Measurements from ENCODE around the gene R3HDM1.
A peak's percentile ranks its signal among the peaks of the same experiment; 100 is the strongest.

The R3HDM1 gene

GRCh38 chr2:135742325-135742757 is 211.1 kb downstream of the R3HDM1 start:
- Histone ChIP-seq H3K27me3 (ENCODE audit: insufficient read depth, low read length) (no peaks in the 10 kb centered on the region), H2AFZ (ENCODE audit: insufficient read depth, low read length, poor library complexity) (peak overlapping the region; percentile 65)

DNA sequence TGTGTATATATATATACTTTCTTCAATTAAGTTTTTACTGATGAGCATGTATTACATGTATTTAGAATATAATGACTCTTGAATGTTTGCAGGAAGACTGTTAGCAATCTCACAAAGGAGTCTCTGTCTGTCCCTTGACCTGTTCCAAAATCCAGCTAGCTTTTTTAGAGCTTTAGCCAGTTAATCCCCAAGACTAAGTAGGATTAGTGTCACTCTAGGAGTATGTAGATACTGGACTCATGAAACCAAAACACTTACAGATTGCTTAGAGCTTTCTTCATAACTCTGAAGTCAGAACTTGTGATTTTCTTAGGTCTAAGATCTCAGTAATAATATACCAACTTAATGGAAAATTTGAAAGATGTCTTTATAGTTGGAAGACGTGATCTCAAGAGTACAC is 212.6 kb downstream of the R3HDM1 start:
- H2BK5ac ChIP-seq (ENCODE audit: low read depth, low read length, poor library complexity), result no peak overlapping the region
- no peak overlapping the region for H3K4me3 ChIP-seq (ENCODE audit: low read depth, low read length)
- no peak overlapping the region for H2BK12ac ChIP-seq (ENCODE audit: low read length)
- no peak for DNase-seq
- no peak overlapping the region for H3K14ac ChIP-seq (ENCODE audit: low read length)
- WGBS (ENCODE audit: extremely low coverage, insufficient coverage, insufficient read length), result no CpG with 5 or more reads among the region's 1 CpG
- H3K79me2 ChIP-seq (ENCODE audit: control insufficient read depth, insufficient read depth, low read length, poor library complexity), result peaks cover 14% of the 10 kb centered on the region
- H3K4ac ChIP-seq (ENCODE audit: low read depth, low read length), result no peak overlapping the region
- no peak overlapping the region for H3K18ac ChIP-seq (ENCODE audit: low read length)
- peaks cover 9 to 10% of the 10 kb centered on the region in 2 experiments for H3K36me3 ChIP-seq (ENCODE audit: control insufficient read depth in 1 of 2, insufficient read depth in 2 of 2, low read length in 2 of 2)
- H2AK5ac ChIP-seq (ENCODE audit: low read length), result no peak overlapping the region
- H3K9ac ChIP-seq (ENCODE audit: low read length), result no peak overlapping the region
- no peak overlapping the region for H2AFZ ChIP-seq (ENCODE audit: insufficient read depth, low read length, poor library complexity)
- no peak overlapping the region for H4K8ac ChIP-seq (ENCODE audit: low read depth, low read length)
- H3K4me1 ChIP-seq (ENCODE audit: control insufficient read depth in 1 of 2, insufficient read depth in 2 of 2, low read length in 2 of 2), result peaks cover 0 to 3% of the 10 kb centered on the region in 2 experiments
- no peak overlapping the region for H3K27ac ChIP-seq (ENCODE audit: low read depth, low read length)
- H3K79me1 ChIP-seq (ENCODE audit: low read length), result peaks cover 8% of the 10 kb centered on the region
- H3K27me3 ChIP-seq (ENCODE audit: insufficient read depth, low read length), result no peaks in the 10 kb centered on the region
- no peak overlapping the region for H4K12ac ChIP-seq (ENCODE audit: low read depth, low read length)
- peak overlapping the region; percentile 44 for H3K4me2 ChIP-seq (ENCODE audit: low read length)
- no peaks in the 10 kb centered on the region for H3K9me3 ChIP-seq (ENCODE audit: insufficient read depth, low read depth, low read length)
- no peak overlapping the region for H3K23ac ChIP-seq (ENCODE audit: low read length)
- no peak overlapping the region for H4K91ac ChIP-seq (ENCODE audit: low read depth, low read length)
- no peak overlapping the region for H2BK120ac ChIP-seq (ENCODE audit: insufficient read depth, low read length, poor library complexity)

More at GRCh38 chr2:135742325-135742757, 211.1 kb downstream of the R3HDM1 start:
- peak overlapping the region; percentile 83 for H3K18ac ChIP-seq (ENCODE audit: low read length)
- H3K79me2 ChIP-seq (ENCODE audit: control insufficient read depth, insufficient read depth, low read length, poor library complexity), result peaks cover 14% of the 10 kb centered on the region
- peak overlapping the region; percentile 90 for H4K91ac ChIP-seq (ENCODE audit: low read depth, low read length)
- H3K9ac ChIP-seq (ENCODE audit: low read length), result peak overlapping the region; percentile 99
- H3K4me3 ChIP-seq (ENCODE audit: low read depth, low read length), result peak overlapping the region; percentile 78
- H3K79me1 ChIP-seq (ENCODE audit: low read length), result peaks cover 8% of the 10 kb centered on the region
- WGBS (ENCODE audit: extremely low coverage, insufficient coverage, insufficient read length), result no CpG with 5 or more reads among the region's 34 CpGs
- H2BK120ac ChIP-seq (ENCODE audit: insufficient read depth, low read length, poor library complexity), result peak overlapping the region; percentile 78
- peak overlapping the region; percentile 66 for H3K4me2 ChIP-seq (ENCODE audit: low read length)
- H2BK5ac ChIP-seq (ENCODE audit: low read depth, low read length, poor library complexity), result peak overlapping the region; percentile 71
- peak overlapping the region; percentile 80 for H3K4ac ChIP-seq (ENCODE audit: low read depth, low read length)
- H3K4me1 ChIP-seq (ENCODE audit: control insufficient read depth in 1 of 2, insufficient read depth in 2 of 2, low read length in 2 of 2), result peaks cover 0 to 3% of the 10 kb centered on the region in 2 experiments
- no peak overlapping the region for H2BK12ac ChIP-seq (ENCODE audit: low read length)
- H4K8ac ChIP-seq (ENCODE audit: low read depth, low read length), result peak overlapping the region; percentile 98
- peak overlapping the region; percentile 99 for H3K27ac ChIP-seq (ENCODE audit: low read depth, low read length)
- H3K9me3 ChIP-seq (ENCODE audit: insufficient read depth, low read depth, low read length), result no peaks in the 10 kb centered on the region
- H3K36me3 ChIP-seq (ENCODE audit: control insufficient read depth in 1 of 2, insufficient read depth in 2 of 2, low read length in 2 of 2), result peaks cover 0 to 2% of the 10 kb centered on the region in 2 experiments
- peak overlapping the region; percentile 83 for H3K14ac ChIP-seq (ENCODE audit: low read length)
- peak overlapping the region; percentile 78 for H4K12ac ChIP-seq (ENCODE audit: low read depth, low read length)
- DNase-seq, result peak; percentile 48 to 69
- H2AK5ac ChIP-seq (ENCODE audit: low read length), result peak overlapping the region; percentile 65
- no peak overlapping the region for H3K23ac ChIP-seq (ENCODE audit: low read length)

DNA sequence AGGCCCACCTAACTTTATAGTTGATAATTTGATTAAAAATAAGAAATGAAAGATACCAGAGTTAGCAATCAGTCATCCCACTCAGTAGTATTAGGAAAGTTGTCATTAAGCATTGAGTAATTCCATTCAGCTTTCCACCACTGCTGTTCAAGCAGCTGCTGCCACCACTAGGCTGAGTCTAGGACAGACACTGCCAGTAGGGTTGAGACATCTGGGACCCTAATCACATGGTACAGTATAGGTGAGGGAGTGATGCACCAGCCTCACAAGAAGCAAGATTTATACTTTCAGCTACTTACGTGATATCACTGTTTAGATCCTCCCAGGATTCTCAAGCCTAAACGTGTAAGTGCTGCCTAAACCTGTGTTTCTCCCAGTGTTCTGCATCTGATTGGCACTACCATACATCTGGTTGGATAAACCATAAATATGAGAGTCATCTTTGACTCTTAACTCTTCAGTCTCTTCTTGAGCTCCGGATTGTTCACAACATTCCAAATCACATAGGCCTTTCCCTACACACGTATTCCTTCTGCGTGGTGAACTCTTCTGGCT is 213.6 kb downstream of the R3HDM1 start:
- Histone ChIP-seq H3K79me1 (ENCODE audit: low read length) (peaks cover 8% of the 10 kb centered on the region), H3K4ac (ENCODE audit: low read depth, low read length) (peak overlapping the region; percentile 75), H3K79me2 (ENCODE audit: control insufficient read depth, insufficient read depth, low read length, poor library complexity) (peaks cover 14% of the 10 kb centered on the region), H2BK5ac (ENCODE audit: low read depth, low read length, poor library complexity) (no peak overlapping the region), H2BK12ac (ENCODE audit: low read length) (no peak overlapping the region), H3K14ac (ENCODE audit: low read length) (no peak overlapping the region), H3K9ac (ENCODE audit: low read length) (no peak overlapping the region), H4K91ac (ENCODE audit: low read depth, low read length) (no peak overlapping the region), H3K4me2 (ENCODE audit: low read length) (no peak overlapping the region), H3K27me3 (ENCODE audit: insufficient read depth, low read length) (no peaks in the 10 kb centered on the region), H3K27ac (ENCODE audit: low read depth, low read length) (no peak overlapping the region), H4K12ac (ENCODE audit: low read depth, low read length) (no peak overlapping the region), H4K8ac (ENCODE audit: low read depth, low read length) (no peak overlapping the region), H3K36me3 (ENCODE audit: control insufficient read depth in 1 of 2, insufficient read depth in 2 of 2, low read length in 2 of 2) (peaks cover 9 to 10% of the 10 kb centered on the region in 2 experiments), H2AFZ (ENCODE audit: insufficient read depth, low read length, poor library complexity) (no peak overlapping the region), H3K4me1 (ENCODE audit: control insufficient read depth in 1 of 2, insufficient read depth in 2 of 2, low read length in 2 of 2) (peaks cover 0 to 3% of the 10 kb centered on the region in 2 experiments), H2BK120ac (ENCODE audit: insufficient read depth, low read length, poor library complexity) (no peak overlapping the region), H3K9me3 (ENCODE audit: insufficient read depth, low read depth, low read length) (no peaks in the 10 kb centered on the region), H2AK5ac (ENCODE audit: low read length) (no peak overlapping the region), H3K23ac (ENCODE audit: low read length) (no peak overlapping the region), H3K4me3 (ENCODE audit: low read depth, low read length) (no peak overlapping the region), H3K18ac (ENCODE audit: low read length) (no peak overlapping the region)
- WGBS (ENCODE audit: extremely low coverage, insufficient coverage, insufficient read length), result no CpG with 5 or more reads among the region's 5 CpGs
- peak; percentile 16 to 21 for DNase-seq

DNA sequence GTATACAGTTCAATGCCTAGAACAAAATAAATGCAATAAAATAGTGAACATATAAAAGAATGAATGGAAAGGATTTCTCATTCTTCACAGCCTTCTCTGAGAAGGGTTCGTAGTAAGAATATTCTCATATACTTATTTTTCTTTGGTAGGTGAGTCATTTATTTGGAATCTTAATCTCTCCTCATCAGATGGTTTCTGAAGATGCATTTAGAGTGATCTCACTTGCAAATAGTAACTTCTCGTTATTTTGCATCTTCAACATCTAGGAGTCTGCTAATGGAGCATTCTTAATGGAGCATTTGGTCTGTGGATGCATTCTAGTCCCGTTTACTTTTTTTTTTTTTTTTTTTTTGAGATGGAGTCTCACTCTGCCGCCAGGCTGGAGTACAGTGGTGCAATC is 214.3 kb downstream of the R3HDM1 start:
- peaks cover 8% of the 10 kb centered on the region for H3K79me1 ChIP-seq (ENCODE audit: low read length)
- DNase-seq, result peak in 1 of 2 donors; percentile 36
- H3K79me2 ChIP-seq (ENCODE audit: control insufficient read depth, insufficient read depth, low read length, poor library complexity), result peaks cover 14% of the 10 kb centered on the region
- no peak overlapping the region for H3K23ac ChIP-seq (ENCODE audit: low read length)
- no peak overlapping the region for H4K12ac ChIP-seq (ENCODE audit: low read depth, low read length)
- peaks cover 0 to 3% of the 10 kb centered on the region in 2 experiments for H3K4me1 ChIP-seq (ENCODE audit: control insufficient read depth in 1 of 2, insufficient read depth in 2 of 2, low read length in 2 of 2)
- H4K91ac ChIP-seq (ENCODE audit: low read depth, low read length), result no peak overlapping the region
- H2AK5ac ChIP-seq (ENCODE audit: low read length), result no peak overlapping the region
- no peak overlapping the region for H2BK120ac ChIP-seq (ENCODE audit: insufficient read depth, low read length, poor library complexity)
- no peak overlapping the region for H2BK5ac ChIP-seq (ENCODE audit: low read depth, low read length, poor library complexity)
- no peak overlapping the region for H3K4me2 ChIP-seq (ENCODE audit: low read length)
- H3K18ac ChIP-seq (ENCODE audit: low read length), result no peak overlapping the region
- H3K27ac ChIP-seq (ENCODE audit: low read depth, low read length), result no peak overlapping the region
- no peak overlapping the region for H2AFZ ChIP-seq (ENCODE audit: insufficient read depth, low read length, poor library complexity)
- no peak overlapping the region for H2BK12ac ChIP-seq (ENCODE audit: low read length)
- H3K14ac ChIP-seq (ENCODE audit: low read length), result no peak overlapping the region
- H3K4me3 ChIP-seq (ENCODE audit: low read depth, low read length), result no peak overlapping the region
- WGBS (ENCODE audit: extremely low coverage, insufficient coverage, insufficient read length), result no CpG with 5 or more reads among the region's 4 CpGs
- H3K9me3 ChIP-seq (ENCODE audit: insufficient read depth, low read depth, low read length), result no peaks in the 10 kb centered on the region
- H3K36me3 ChIP-seq (ENCODE audit: control insufficient read depth in 1 of 2, insufficient read depth in 2 of 2, low read length in 2 of 2), result peaks cover 9 to 10% of the 10 kb centered on the region in 2 experiments
- no peak overlapping the region for H4K8ac ChIP-seq (ENCODE audit: low read depth, low read length)
- H3K27me3 ChIP-seq (ENCODE audit: insufficient read depth, low read length), result no peaks in the 10 kb centered on the region
- H3K9ac ChIP-seq (ENCODE audit: low read length), result no peak overlapping the region
- H3K4ac ChIP-seq (ENCODE audit: low read depth, low read length), result peak overlapping the region; percentile 76

All from trophoblast cell (in vitro differentiated cells and primary cell).